GM19025 (cell line): Measurements from ENCODE around the gene CD101.

Experiments
- ATAC-seq: cut with Tn5 transposase; IDR thresholded peaks from one replicate; pipeline ENCODE4 v1.9.1; 2021; ENCODE audit warnings: mild to moderate bottlenecking, low read depth, moderate library complexity; ENCODE audit not compliant: unreplicated experiment

CD101 gene

DNA sequence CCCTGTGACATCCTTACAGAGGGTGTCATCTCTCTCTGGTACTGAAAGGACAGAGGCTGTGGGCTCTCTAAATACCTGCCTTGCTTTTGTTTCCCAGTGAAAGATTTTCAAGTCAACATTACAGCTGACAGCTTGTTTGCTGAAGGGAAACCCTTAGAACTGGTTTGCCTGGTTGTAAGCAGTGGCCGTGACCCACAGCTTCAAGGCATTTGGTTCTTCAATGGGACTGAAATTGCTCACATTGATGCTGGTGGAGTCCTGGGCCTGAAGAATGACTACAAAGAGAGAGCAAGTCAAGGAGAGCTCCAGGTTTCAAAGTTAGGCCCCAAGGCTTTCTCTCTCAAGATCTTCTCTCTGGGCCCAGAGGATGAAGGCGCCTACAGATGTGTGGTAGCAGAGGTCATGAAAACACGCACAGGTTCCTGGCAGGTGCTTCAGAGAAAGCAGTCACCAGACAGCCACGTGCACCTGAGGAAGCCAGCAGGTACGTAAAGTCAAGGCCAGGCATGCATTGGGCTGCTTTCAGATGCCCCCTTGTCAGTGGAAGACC, 11.8 kb downstream of the CD101 start:
- ATAC-seq, result no peak

GRCh38 chr1:117014209-117014608, 12.6 kb downstream of the CD101 start:
- ATAC-seq, result no peak

DNA sequence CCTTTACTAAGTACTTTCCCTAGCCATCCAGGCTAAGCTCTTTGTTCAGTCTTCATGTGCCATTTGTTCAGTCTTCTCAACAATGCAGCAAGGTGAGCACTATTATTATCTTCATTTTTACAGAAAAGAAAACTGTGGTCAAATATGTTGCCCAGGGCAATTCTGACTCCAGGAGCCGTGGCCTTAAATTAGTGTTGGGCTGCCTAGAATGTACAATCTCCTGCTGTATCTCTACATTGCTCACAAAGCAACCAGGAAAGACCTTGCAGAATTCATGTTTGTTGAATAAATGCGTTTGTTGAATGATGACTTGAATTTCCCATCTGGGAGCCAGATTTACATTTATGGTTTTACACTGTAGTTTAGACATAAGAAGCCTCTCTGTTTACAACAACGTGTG, 14.2 kb downstream of the CD101 start:
- no peak for ATAC-seq

DNA sequence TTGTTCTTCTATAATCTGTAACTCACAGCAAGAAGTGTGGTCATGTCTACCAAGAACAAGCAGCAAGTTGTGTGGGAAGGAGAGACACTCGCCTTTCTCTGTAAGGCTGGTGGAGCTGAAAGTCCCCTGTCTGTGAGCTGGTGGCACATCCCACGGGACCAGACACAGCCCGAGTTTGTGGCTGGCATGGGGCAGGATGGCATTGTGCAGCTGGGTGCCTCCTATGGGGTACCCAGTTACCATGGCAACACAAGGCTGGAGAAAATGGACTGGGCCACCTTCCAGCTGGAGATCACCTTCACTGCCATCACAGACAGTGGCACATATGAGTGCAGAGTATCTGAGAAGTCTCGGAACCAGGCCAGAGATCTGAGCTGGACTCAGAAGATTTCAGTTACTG, 15.5 kb downstream of the CD101 start:
- ATAC-seq, result no peak

- no peak for ATAC-seq
Measured at GRCh38 chr1:117017648-117018047, 16.1 kb downstream of the CD101 start.

DNA sequence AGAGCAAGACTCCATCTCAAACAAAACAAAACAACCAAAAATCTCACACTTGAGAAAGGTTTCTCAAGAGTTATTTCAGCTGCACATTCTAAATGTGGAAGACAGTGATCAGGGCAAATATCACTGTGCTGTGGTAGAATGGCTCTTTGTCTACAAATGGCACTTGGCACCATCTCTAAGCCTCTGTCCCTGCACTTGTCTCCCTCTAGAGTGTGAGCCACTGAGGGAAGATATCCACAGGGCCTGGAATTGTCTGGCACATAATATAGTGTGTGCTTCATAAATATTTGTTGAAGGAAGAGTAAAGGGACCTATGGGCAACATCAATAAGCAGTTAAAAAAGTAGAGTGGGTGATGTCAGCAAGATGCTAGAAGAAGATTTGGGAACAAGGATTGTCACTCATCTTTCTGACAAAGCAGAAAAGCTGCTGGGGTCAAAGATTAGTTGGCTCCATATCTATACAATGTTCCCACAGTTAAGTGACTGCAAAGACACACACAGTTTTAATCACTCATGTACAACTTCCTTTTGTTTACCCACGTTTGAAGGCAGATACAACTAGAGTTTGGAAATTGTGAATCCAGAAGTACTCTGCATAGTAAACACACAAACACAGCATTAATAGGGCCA, 19.1 kb downstream of the CD101 start:
- ATAC-seq, result no peak

DNA sequence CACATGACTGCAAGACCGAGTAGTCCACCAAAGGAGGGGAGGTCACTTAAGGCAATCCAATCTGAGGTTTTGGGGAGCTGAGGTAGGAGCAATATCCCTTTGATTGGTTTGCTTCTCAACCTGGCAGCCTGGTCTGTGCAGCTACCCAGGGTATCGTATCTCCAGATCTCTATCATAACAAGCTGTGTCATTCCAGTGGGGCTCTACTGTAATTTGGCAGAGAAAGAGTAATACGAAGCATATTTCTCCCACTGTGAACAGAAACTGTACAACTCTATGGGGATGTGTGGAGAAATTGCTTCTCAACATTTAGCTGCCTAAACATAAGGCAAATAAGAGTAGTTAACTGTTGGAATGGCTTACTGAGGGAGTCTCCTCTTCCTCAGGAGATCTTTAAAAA, 20.6 kb downstream of the CD101 start:
- ATAC-seq, result no peak

GRCh38 chr1:117025568-117025967, 24.0 kb downstream of the CD101 start:
- ATAC-seq, result no peak

- ATAC-seq, result no peak
Measured at GRCh38 chr1:117026361-117026760, 24.8 kb downstream of the CD101 start.

GRCh38 chr1:117029685-117030084, 28.1 kb downstream of the CD101 start:
- no peak for ATAC-seq

- no peak for ATAC-seq
Measured at GRCh38 chr1:117030271-117030877, 28.8 kb downstream of the CD101 start.

DNA sequence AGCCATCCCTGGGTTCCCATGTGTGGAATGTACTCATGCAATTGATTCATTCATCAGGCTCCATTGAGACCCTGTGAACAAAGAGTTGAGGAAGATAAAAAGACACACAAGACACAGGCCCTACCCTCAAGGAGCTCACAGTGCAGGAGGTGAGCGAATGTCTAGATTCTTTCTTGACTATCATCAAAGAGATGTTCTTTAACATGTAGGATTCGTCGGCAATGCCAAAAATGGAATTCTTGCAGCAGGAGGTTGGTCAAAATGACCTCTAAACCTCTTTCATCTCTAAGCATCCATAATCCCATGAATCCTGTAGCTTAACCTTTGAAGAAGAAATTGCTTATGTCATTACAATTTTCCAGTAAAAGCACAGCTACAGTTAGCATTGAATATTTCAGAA, 30.7 kb downstream of the CD101 start:
- no peak for ATAC-seq

DNA sequence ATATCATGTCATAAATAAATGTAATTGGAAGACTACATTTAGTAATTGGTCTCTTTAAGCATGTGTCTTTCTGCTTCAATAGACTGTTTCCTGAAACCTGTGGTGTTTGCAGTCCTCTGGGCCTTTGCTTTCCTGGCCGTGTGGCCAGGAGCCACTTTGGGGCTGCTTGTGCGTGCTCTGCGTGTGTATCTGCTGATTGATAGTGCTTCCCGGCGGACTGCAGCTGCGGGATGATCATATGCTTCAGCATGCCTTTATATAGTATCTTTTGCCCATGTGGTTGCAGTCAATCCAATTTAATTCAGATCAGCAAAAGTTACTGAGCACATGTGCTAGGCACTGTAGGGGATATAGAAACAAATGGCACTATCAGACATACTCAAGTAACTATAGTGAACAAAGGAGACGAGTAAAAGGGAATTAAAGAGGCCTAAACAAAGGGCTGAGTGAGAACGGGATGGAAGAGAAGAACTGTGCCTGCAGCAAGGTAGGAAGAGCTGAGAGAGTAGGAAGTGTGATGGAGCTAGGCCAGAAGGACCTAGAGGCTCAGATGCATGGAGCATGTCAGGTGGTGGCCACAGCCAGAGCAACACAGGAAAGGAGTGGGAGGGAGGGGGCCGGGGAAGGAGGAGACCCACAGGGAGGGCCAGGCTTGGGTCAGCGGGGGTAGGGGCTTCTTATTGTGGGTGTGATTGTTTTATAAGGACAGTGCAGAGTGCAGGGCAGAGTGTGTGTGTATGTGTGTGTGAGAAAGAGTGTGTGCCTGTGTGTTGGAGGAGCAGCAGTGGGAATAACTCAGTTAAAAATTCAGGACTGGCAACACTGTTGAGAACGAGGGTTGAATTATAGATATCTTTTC, 31.4 kb downstream of the CD101 start:
- ATAC-seq, result no peak

DNA sequence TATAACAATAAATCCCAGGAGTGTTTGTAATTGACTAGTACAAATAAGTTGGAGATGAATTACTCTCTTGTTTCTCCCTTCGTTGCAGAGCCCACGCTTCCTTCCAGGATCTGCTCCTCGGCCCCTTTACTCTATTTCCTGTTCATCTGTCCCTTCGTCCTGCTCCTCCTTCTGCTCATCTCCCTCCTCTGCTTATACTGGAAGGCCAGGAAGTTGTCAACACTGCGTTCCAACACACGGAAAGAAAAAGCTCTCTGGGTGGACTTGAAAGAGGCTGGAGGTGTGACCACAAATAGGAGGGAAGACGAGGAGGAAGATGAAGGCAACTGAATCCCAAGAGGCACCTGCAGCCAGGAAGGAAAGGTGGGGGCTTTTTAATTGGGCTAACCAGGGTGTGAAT, 32.2 kb downstream of the CD101 start:
- no peak for ATAC-seq

- ATAC-seq, result no peak
Measured at GRCh38 chr1:117034791-117035290, 33.3 kb downstream of the CD101 start.

GRCh38 chr1:117036018-117036461, 34.5 kb downstream of the CD101 start:
- ATAC-seq, result no peak

DNA sequence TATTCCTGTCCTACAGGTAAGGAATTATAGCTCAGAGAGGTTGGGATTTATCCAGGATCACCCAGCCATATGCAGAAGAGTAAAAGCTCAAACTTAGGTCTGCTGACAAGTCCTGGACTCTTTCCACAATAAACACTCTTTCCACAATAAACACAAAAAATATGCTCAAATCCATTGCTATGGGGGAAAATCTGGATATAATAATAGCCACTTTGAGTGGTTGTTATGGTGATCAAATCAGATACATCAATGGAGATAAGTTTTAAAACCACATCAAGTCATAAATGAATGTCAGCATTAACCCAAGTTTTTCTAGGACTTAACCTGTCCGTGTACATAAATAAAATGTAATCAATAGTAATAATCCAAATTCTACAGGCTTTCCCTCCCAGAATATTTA, 36.2 kb downstream of the CD101 start:
- ATAC-seq, result no peak

GRCh38 chr1:117038236-117038635, 36.7 kb downstream of the CD101 start:
- ATAC-seq, result no peak

DNA sequence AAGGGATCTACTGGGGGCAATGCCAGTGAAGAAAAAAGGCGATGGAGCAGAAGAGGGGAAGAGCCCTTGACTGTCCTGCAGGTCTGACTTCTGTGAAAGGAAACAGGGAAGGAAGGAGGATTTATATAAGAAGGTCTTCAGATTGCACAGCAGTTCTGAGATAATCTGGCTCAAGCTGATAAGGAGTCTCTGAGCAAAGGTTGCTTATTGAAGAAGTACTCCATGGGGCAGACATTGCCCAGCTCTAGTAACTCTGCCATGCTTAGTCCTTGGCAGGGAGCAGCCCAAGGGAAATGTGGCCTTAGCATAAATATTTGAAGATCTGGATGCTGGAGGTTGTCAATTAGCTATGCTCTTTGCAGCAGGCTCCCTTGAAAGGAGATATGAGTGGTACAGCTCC, 42.7 kb downstream of the CD101 start:
- ATAC-seq, result no peak

GRCh38 chr1:117045644-117046043, 44.1 kb downstream of the CD101 start:
- no peak for ATAC-seq

DNA sequence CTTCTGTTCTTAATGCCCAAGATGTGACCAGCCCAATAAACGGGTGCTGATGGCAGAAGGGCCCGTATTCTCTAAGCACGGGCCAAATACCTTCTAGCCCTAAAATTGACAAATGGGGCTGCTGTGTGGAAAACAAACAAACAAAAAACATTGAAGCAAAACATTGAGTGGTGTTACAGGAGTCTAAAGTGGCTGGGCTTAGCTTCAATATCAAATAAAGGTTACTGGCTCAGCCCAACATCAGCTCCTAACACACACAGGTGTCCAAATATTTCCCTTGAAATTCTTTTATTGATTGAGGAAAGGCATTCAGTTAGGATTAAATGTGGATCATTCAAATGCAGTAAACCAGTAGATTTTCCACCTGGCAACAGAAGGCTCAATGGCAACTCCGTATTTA, 45.2 kb downstream of the CD101 start:
- no peak for ATAC-seq
